Prostate gland (tissue), 2 donors: ENCODE data around the gene C17orf107.

Source experiments
- CTCF ChIP-seq, 4 experiments: fragments of 200-600 bp in 2 of 4; fragments of 450-650 bp in 2 of 4; sonication (generic) in 2 of 4; IDR thresholded peaks; 1 replicate in 3 of 4; 2 replicates in 1 of 4; pipeline ENCODE4 v1.5.1; 2016 to 2019; ENCODE audit warnings: antibody characterized with exemption in 4 of 4, mild to moderate bottlenecking in 2 of 4, moderate library complexity in 2 of 4
- POLR2A ChIP-seq: fragments of 450-650 bp; IDR thresholded peaks from one replicate; pipeline ENCODE4 v1.6.1; 2016; ENCODE audit warnings: antibody characterized with exemption, mild to moderate bottlenecking
- POLR2AphosphoS5 ChIP-seq: sonication (generic); formaldehyde crosslinking; IDR thresholded peaks from one replicate; pipeline ENCODE4 v1.6.1; 2017; ENCODE audit warnings: antibody characterized with exemption

GRCh38 chr17:4902540-4902939 is 3.2 kb downstream of the C17orf107 start:
- TF ChIP-seq CTCF (IDR thresholded peaks at IDR 0.05) (no peak), POLR2AphosphoS5 (no peak), POLR2A (no peak)
